ENCODE data around the gene MOB3A.
"Not testable (repeated sequence)": the region's sequence is repeated elsewhere in the genome, so short reads cannot be mapped to it uniquely, and the experiment has no call there.

The MOB3A gene

DNA sequence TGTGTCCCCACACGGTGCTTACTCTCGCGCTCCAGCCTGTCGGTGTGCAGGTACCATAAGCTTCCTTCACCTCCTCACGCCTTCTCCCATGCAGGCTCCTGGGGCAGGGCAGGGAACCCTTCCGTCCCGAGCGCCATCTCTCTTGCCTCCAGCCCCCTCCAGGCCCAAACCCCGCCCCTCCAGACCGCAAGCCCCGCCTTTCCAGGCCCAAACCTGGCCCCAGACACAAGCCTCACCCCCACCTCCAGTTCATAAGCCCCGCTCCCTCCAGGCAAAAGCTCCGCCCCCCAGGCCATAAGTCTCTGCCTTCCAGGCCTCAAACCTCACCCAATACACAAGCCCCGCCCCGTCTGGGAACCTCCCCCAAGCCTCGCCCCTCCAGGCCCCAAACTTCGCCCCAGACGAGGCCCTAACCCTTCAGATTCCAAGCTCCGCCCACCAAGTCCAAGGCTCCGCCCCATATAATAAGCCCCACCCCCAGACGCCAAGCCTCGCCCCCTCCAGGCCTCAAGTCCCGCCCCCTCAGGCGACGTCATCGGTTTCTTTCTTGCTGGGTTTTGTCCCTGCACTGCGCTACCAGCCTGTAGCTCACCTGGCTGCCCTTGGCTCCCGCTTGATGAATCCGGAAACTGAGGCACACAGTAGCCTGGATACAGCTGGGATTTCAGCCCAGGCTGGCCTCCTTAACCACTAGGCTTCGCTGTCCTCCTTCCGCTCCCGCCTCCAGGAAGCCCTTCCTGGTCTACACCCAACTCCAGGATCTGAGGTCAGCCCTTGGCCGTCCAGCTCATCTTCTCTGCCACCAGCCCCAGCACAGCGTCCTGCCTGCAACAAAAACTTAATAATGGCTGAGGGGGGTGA, 61.2 kb downstream of the MOB3A start:
- peak overlapping the region; percentile 91 for H3K23ac ChIP-seq (ENCODE audit: low read depth, low read length, poor library complexity)
- H3K4me2 ChIP-seq (ENCODE audit: insufficient read depth, low read length, poor library complexity, severe bottlenecking), result no peak overlapping the region
- peaks cover 3 to 4% of the 10 kb centered on the region in 2 donors for H3K9me3 ChIP-seq (replicated peaks in 1 of 2; ENCODE audit: control insufficient read depth in 2 of 2, insufficient read depth in 1 of 2, low read depth in 1 of 2, low read length in 2 of 2)
- no peak for DNase-seq (ENCODE audit: low spot score)
- no peak overlapping the region for H3K27ac ChIP-seq (replicated peaks; ENCODE audit: low read length)
- H3K14ac ChIP-seq (ENCODE audit: low read length), result peak overlapping the region; percentile 82
- H3K4me1 ChIP-seq (ENCODE audit: control insufficient read depth in 2 of 2, insufficient read depth in 1 of 2, low read depth in 1 of 2, low read length in 2 of 2), result peaks cover 2 to 7% of the 10 kb centered on the region in 2 donors
- H2BK15ac ChIP-seq (ENCODE audit: low read length), result peak overlapping the region; percentile 75
- peak overlapping the region; percentile 43 for H4K8ac ChIP-seq (ENCODE audit: low read depth, low read length)
- H3K27me3 ChIP-seq (ENCODE audit: control insufficient read depth in 3 of 3, insufficient read depth in 3 of 3, low read depth in 1 of 3, low read length in 3 of 3), result no peaks in the 10 kb centered on the region
- H4K91ac ChIP-seq (ENCODE audit: low read depth, low read length, poor library complexity), result no peak overlapping the region
- WGBS, 2 donors (ENCODE audit: extremely low coverage in 2 of 2, insufficient read length in 2 of 2, insufficient replicate concordance in 1 of 2), result no CpG with 5 or more reads among the region's 34 CpGs
- no peak overlapping the region for H2BK12ac ChIP-seq (ENCODE audit: low read length)
- H3K9ac ChIP-seq (ENCODE audit: low read depth, low read length, poor library complexity), result no peak overlapping the region
- no peak overlapping the region for H2BK120ac ChIP-seq (ENCODE audit: low read depth, low read length)
- H3K18ac ChIP-seq (ENCODE audit: low read length), result peak overlapping the region; percentile 83
- peak overlapping the region; percentile 96 for H2AK5ac ChIP-seq (ENCODE audit: low read depth, low read length)
- peaks cover 11 to 25% of the 10 kb centered on the region in 2 donors for H3K36me3 ChIP-seq (replicated peaks in 1 of 2; ENCODE audit: control insufficient read depth in 2 of 2, insufficient read depth in 2 of 2, low read length in 2 of 2)
- no peak overlapping the region for H2BK5ac ChIP-seq (ENCODE audit: low read length)
- peak overlapping the region; percentile 11 for H3K4ac ChIP-seq (ENCODE audit: low read length)
- no peak overlapping the region for H2AFZ ChIP-seq (ENCODE audit: low read length)
- no peak overlapping the region for H3K4me3 ChIP-seq (ENCODE audit: low read length in 2 of 2)
- peaks cover 10% of the 10 kb centered on the region for H3K79me1 ChIP-seq (ENCODE audit: low read depth, low read length)

GRCh38 chr19:2034253-2034652, 61.9 kb downstream of the MOB3A start:
- not testable (repeated sequence) for H2BK120ac ChIP-seq (ENCODE audit: low read depth, low read length); H3K4ac ChIP-seq (ENCODE audit: low read length); H3K14ac ChIP-seq (ENCODE audit: low read length); H2AK5ac ChIP-seq (ENCODE audit: low read depth, low read length); H3K79me1 ChIP-seq (ENCODE audit: low read depth, low read length); H3K9ac ChIP-seq (ENCODE audit: low read depth, low read length, poor library complexity); H2BK15ac ChIP-seq (ENCODE audit: low read length); H3K18ac ChIP-seq (ENCODE audit: low read length); H3K9me3 ChIP-seq (replicated peaks in 1 of 2; ENCODE audit: control insufficient read depth in 2 of 2, insufficient read depth in 1 of 2, low read depth in 1 of 2, low read length in 2 of 2); H3K4me2 ChIP-seq (ENCODE audit: insufficient read depth, low read length, poor library complexity, severe bottlenecking); H3K27me3 ChIP-seq (ENCODE audit: control insufficient read depth in 3 of 3, insufficient read depth in 3 of 3, low read depth in 1 of 3, low read length in 3 of 3); H3K27ac ChIP-seq (replicated peaks; ENCODE audit: low read length); H3K23ac ChIP-seq (ENCODE audit: low read depth, low read length, poor library complexity); H2BK5ac ChIP-seq (ENCODE audit: low read length); H4K91ac ChIP-seq (ENCODE audit: low read depth, low read length, poor library complexity); H4K8ac ChIP-seq (ENCODE audit: low read depth, low read length); DNase-seq (ENCODE audit: low spot score); H3K4me1 ChIP-seq (ENCODE audit: control insufficient read depth in 2 of 2, insufficient read depth in 1 of 2, low read depth in 1 of 2, low read length in 2 of 2); H2BK12ac ChIP-seq (ENCODE audit: low read length); H2AFZ ChIP-seq (ENCODE audit: low read length); H3K4me3 ChIP-seq (ENCODE audit: low read length in 2 of 2)
- no CpG with 5 or more reads among the region's 15 CpGs for WGBS, 2 donors (ENCODE audit: extremely low coverage in 2 of 2, insufficient read length in 2 of 2, insufficient replicate concordance in 1 of 2)
- H3K36me3 ChIP-seq (replicated peaks in 1 of 2; ENCODE audit: control insufficient read depth in 2 of 2, insufficient read depth in 2 of 2, low read length in 2 of 2), result peaks cover 7 to 19% of the 10 kb centered on the region in 2 donors

GRCh38 chr19:2033825-2034159, 62.3 kb downstream of the MOB3A start:
- Histone ChIP-seq H4K8ac (ENCODE audit: low read depth, low read length) (no peak overlapping the region), H2AFZ (ENCODE audit: low read length) (no peak overlapping the region), H2BK120ac (ENCODE audit: low read depth, low read length) (no peak overlapping the region), H3K4me1 (ENCODE audit: control insufficient read depth in 2 of 2, insufficient read depth in 1 of 2, low read depth in 1 of 2, low read length in 2 of 2) (peaks cover 2 to 7% of the 10 kb centered on the region in 2 donors), H3K79me1 (ENCODE audit: low read depth, low read length) (peaks cover 4% of the 10 kb centered on the region), H2AK5ac (ENCODE audit: low read depth, low read length) (peak overlapping the region; percentile 32), H3K4me3 (ENCODE audit: low read length in 2 of 2) (no peak overlapping the region), H3K36me3 (replicated peaks in 1 of 2; ENCODE audit: control insufficient read depth in 2 of 2, insufficient read depth in 2 of 2, low read length in 2 of 2) (peaks cover 4 to 14% of the 10 kb centered on the region in 2 donors), H3K27ac (replicated peaks; ENCODE audit: low read length) (no peak overlapping the region), H2BK15ac (ENCODE audit: low read length) (peak overlapping the region; percentile 95), H3K14ac (ENCODE audit: low read length) (no peak overlapping the region), H3K27me3 (ENCODE audit: control insufficient read depth in 3 of 3, insufficient read depth in 3 of 3, low read depth in 1 of 3, low read length in 3 of 3) (no peaks in the 10 kb centered on the region), H3K9me3 (replicated peaks in 1 of 2; ENCODE audit: control insufficient read depth in 2 of 2, insufficient read depth in 1 of 2, low read depth in 1 of 2, low read length in 2 of 2) (peaks cover 3 to 4% of the 10 kb centered on the region in 2 donors), H2BK5ac (ENCODE audit: low read length) (no peak overlapping the region), H3K23ac (ENCODE audit: low read depth, low read length, poor library complexity) (no peak overlapping the region), H3K4me2 (ENCODE audit: insufficient read depth, low read length, poor library complexity, severe bottlenecking) (no peak overlapping the region), H3K4ac (ENCODE audit: low read length) (no peak overlapping the region), H3K9ac (ENCODE audit: low read depth, low read length, poor library complexity) (no peak overlapping the region), H4K91ac (ENCODE audit: low read depth, low read length, poor library complexity) (no peak overlapping the region), H2BK12ac (ENCODE audit: low read length) (no peak overlapping the region), H3K18ac (ENCODE audit: low read length) (peak overlapping the region; percentile 15)
- DNase-seq (ENCODE audit: low spot score), result no peak
- no CpG with 5 or more reads among the region's 9 CpGs for WGBS, 2 donors (ENCODE audit: extremely low coverage in 2 of 2, insufficient read length in 2 of 2, insufficient replicate concordance in 1 of 2)

DNA sequence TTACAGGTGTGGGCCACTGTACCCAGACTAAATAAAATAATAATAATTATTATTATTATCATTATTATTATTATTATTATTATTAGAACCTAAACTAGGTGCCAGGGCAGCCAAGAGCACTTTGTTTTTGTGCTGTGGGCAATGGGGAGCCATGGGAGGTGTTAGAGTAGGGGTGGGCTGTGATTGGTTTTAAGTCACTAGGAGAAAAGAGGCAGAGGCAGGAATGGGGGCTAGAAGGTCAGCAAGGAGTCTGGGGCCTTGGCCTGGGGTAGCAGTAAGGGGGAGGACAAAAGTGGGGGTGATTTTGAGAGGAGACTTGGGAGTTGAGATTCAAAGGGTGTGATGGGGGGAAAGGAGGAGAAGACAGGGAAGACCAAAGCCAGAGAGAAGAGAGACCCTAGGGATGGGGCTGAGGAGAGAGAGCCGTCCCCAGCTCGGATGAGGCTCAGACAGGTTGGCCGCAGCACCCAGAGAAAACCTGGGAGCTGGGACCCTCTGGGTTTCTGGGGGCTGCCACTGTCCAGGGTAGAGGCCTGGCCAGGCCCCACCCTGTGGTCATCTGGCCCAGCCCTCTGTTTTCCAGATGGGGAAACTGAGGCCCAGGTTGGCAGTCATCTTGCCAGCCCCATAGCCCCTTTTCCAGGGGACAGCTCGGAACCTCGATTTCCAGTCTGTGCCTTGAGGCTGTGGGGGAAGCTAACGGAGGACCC, 62.9 kb downstream of the MOB3A start:
- Histone ChIP-seq H4K8ac (ENCODE audit: low read depth, low read length) (no peak overlapping the region), H3K36me3 (replicated peaks in 1 of 2; ENCODE audit: control insufficient read depth in 2 of 2, insufficient read depth in 2 of 2, low read length in 2 of 2) (peaks cover 0 to 9% of the 10 kb centered on the region in 2 donors), H4K91ac (ENCODE audit: low read depth, low read length, poor library complexity) (no peak overlapping the region), H2AK5ac (ENCODE audit: low read depth, low read length) (peak overlapping the region; percentile 32), H3K4me1 (ENCODE audit: control insufficient read depth in 2 of 2, insufficient read depth in 1 of 2, low read depth in 1 of 2, low read length in 2 of 2) (peaks cover 2 to 10% of the 10 kb centered on the region in 2 donors), H3K14ac (ENCODE audit: low read length) (no peak overlapping the region), H3K4me2 (ENCODE audit: insufficient read depth, low read length, poor library complexity, severe bottlenecking) (no peak overlapping the region), H3K4ac (ENCODE audit: low read length) (no peak overlapping the region), H3K9me3 (replicated peaks in 1 of 2; ENCODE audit: control insufficient read depth in 2 of 2, insufficient read depth in 1 of 2, low read depth in 1 of 2, low read length in 2 of 2) (peaks cover 3 to 4% of the 10 kb centered on the region in 2 donors), H2BK12ac (ENCODE audit: low read length) (no peak overlapping the region), H3K79me1 (ENCODE audit: low read depth, low read length) (peaks cover 2% of the 10 kb centered on the region), H3K18ac (ENCODE audit: low read length) (peak overlapping the region; percentile 15), H3K27me3 (ENCODE audit: control insufficient read depth in 3 of 3, insufficient read depth in 3 of 3, low read depth in 1 of 3, low read length in 3 of 3) (no peaks in the 10 kb centered on the region), H3K27ac (replicated peaks; ENCODE audit: low read length) (no peak overlapping the region), H3K23ac (ENCODE audit: low read depth, low read length, poor library complexity) (no peak overlapping the region), H2BK15ac (ENCODE audit: low read length) (peak overlapping the region; percentile 95), H3K9ac (ENCODE audit: low read depth, low read length, poor library complexity) (no peak overlapping the region), H2BK5ac (ENCODE audit: low read length) (no peak overlapping the region), H3K4me3 (ENCODE audit: low read length in 2 of 2) (no peak overlapping the region), H2AFZ (ENCODE audit: low read length) (no peak overlapping the region), H2BK120ac (ENCODE audit: low read depth, low read length) (no peak overlapping the region)
- DNase-seq (ENCODE audit: low spot score), result no peak
- no CpG with 5 or more reads among the region's 6 CpGs for WGBS, 2 donors (ENCODE audit: extremely low coverage in 2 of 2, insufficient read length in 2 of 2, insufficient replicate concordance in 1 of 2)

All from neuronal stem cell (in vitro differentiated cells).